SHP77 treated with DMSO at 0.1 percent for 48 hours (cell line): Measurements from ENCODE around the gene FGA.
A peak's percentile ranks its signal among the peaks of the same experiment; 100 is the strongest.

Experiments used
- DNase-seq: peaks from one replicate; lab custom pipeline; 2025; lab: John Stamatoyannopoulos, UW

Gene FGA

DNA sequence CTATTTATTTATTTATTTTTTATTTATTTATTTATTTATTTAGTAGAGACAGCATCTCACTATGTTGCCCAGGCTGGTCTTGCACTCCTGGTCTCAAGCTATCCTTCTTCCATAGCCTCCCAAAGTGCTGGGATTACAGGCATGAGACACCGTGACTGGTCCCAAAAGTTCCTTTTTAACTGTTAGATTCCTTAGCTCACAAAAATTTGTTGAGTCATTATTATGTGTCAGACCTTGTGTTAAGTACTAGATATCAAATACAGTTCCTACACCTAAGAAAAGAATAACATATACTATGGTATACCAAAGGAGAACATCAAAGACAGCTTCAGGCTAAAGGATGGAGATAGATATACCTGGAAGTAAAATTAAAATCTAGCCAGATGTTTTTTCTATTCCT, 11.6 kb downstream of the FGA start:
- DNase-seq: no peak

DNA sequence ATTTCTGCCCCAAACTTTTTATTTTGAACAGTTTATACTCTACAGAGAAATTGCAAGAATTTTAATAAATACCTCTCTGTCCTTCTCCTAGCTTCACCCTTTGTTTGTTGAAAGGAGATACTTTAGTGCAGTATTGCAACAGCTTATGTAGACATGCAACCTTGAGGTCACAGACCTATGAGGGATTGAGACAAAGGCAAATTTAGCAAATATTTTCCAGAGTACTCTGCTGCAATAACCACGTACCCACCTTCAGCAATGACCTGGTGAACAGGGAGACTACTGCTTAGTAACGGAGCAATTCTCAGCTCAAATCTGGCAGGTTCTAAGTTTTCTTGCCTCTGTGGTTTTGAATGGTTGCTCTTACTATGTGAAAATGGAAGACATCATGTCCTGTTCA, 13.2 kb downstream of the FGA start:
- no peak for DNase-seq

DNA sequence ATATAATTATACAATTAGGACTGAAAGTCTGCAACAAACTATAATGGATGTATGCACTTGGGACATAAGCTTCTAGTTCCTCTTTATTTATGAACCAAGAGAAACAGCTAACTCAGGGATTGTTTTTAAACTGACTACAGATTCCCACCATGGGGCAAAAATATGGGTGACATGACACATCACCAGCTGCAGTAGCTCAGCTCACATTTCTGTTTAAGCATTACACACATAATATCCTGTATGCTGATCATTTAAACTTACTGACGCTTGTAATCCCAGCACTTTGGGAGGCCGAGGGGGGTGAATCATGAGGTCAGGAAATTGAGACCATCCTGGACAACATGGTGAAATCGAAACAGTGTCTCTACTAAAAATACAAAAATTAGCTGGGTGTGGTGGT, 16.2 kb downstream of the FGA start:
- DNase-seq: no peak

- DNase-seq: no peak
Observed at GRCh38 chr4:154573190-154573870, 17.2 kb downstream of the FGA start.

GRCh38 chr4:154569584-154569983, 21.0 kb downstream of the FGA start:
- DNase-seq: no peak

GRCh38 chr4:154569028-154569427, 21.5 kb downstream of the FGA start:
- no peak for DNase-seq

GRCh38 chr4:154566639-154567204, 23.8 kb downstream of the FGA start:
- no peak for DNase-seq

- no peak for DNase-seq
Observed at GRCh38 chr4:154565704-154566103, 24.8 kb downstream of the FGA start.

- no peak for DNase-seq
Observed at GRCh38 chr4:154564311-154564710, 26.2 kb downstream of the FGA start.

GRCh38 chr4:154562697-154563254, 27.8 kb downstream of the FGA start, which contains the start of gene FGB:
FGB (plus strand) TSS chr4:154563011; CDS start chr4:154563019, 8 bp downstream.
- no peak for DNase-seq

DNA sequence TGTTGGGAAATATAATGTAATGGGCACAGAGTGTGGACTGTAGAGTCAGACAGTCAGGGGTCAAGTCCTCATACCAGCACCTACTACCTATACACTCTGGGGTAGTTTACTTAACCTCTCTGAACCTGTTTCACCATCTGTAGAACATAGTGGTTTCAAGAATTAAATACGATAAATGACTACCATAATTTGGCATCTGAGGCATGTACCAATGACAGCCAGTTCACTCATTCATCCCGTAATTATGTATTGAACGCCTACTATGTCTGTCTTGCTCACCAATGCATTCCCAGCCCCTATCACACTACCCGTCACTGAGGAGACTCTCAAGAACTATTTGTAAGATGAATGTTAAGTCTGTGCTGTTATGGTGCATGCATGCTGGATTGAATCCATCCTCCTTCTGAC, 29.7 kb downstream of the FGA start:
- no peak for DNase-seq

GRCh38 chr4:154560419-154560801, 30.1 kb downstream of the FGA start:
- no peak for DNase-seq

- DNase-seq: no peak
Observed at GRCh38 chr4:154559494-154560418, 30.8 kb downstream of the FGA start.

DNA sequence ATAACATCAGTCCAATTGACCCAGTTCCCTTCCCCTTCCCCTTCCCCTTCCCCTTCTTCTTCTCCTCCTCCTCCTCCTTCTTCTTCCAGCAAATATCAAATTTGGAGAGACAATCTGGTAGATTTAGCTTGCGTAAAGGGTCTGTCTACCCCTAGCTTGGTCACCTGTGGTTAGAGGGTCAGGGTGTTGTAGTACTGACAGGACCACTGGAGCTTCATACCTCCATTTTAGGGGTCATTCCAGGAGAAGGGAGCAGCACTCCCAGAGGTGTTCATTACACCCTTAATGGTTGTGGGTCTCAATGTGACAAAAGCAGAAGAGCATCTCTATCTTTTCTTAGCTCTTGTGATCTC, 31.4 kb downstream of the FGA start:
- no peak for DNase-seq

DNA sequence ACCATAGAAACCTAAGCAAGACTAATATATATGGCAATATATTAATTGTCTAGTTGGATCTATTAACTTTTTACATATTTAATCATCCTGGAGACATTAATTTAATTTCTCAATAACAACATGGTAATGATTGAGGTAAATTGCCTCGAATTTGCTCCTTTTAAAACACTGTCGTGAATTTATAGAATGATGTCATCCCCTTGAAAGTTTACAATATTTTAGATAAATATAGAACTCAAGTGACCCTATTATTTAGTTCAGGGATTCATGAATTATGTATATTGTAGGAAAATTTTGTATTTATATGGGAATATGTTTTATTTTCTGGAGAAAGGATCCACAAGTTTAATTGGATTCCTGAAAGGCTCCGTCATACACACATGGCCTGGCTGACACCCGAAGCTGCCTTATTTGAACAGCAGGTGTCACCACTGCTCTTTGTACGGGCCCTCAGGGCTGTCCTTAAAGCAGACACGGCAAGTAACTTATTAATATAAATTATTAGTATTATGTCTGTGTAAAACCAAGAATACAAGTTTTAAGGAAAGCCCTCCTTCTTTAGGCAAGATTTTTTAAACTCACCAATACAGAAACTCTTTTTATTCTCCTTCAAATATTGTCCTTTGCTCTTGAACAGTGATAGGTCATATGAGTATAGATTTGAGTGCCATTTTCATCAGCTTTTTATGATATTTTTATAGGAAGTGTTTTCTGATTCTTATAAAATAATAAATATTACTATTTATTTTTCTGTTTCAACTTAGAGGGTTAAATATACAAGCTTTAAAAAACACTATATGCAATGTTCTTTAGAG, 38.5 kb downstream of the FGA start:
- DNase-seq: no peak

GRCh38 chr4:154549894-154550790, 40.4 kb downstream of the FGA start, which contains the start of gene PLRG1:
PLRG1 (minus strand) TSS chr4:154550400; CDS start chr4:154550308, 92 bp downstream.
- DNase-seq: peak; percentile 15

DNA sequence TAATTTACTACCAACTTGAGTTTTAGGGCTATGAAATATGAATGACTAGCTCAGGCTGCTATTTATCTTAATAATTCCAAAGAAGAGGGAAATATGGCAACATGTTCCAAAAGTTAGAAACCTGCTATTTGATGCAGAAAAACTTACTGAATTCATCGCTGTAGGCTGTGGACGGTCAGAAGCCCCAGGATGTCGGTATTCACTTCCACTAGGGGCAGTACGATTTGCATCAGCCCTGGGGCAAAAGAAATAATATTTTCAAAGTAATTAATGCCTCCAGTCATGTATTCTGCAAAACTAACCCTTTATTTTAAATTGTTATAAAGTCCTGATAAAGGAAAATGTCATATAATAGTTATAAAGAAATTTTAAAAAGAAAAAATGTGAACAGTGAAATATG, 44.9 kb downstream of the FGA start:
- DNase-seq: no peak

DNA sequence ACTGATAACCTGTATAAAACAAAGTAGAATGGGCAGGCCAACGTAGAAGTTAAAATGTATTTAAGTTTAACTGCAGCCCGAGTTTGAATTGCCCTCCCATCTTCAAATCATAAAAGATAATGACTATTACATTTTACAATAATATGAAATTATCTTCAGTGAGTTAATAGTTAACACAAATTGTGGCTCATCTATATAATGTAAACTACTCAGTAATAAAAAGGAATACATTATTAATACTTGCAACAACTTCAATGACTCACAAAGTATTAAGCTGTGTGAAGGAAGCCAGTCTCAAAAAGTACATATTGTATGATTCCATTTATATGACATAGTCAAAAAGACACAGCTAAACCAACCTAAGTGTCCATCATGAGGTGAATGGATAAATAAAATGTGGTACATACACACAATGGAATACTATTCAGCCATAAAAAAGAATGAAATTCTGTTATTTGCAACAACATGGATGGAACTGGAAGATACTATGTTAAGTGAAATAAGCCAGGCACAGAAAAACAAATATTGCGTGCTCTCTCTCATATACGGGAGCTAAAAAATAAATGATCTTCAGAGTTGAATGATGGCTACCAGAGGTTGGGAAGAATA, 48.2 kb downstream of the FGA start:
- no peak for DNase-seq
